Trophoblast cell (in vitro differentiated cells and primary cell): Measurements from ENCODE around the gene TNRC6C.

Source experiments
- DNase-seq, 2 donors: peaks; one replicate each; pipeline ENCODE4 v3.0.0-alpha.2; 2016
- H2AFZ ChIP-seq: 2 replicates; pipeline ENCODE4 v1.6.1; 2013; ENCODE audit warnings: low read length, moderate library complexity, mild to moderate bottlenecking; ENCODE audit not compliant: insufficient read depth, poor library complexity
- H2AK5ac ChIP-seq: 2 replicates; pipeline ENCODE4 v1.6.1; 2013; ENCODE audit warnings: mild to moderate bottlenecking, low read length
- H2BK120ac ChIP-seq: 2 replicates; pipeline ENCODE4 v1.6.1; 2013; ENCODE audit warnings: low read length, mild to moderate bottlenecking, moderate library complexity; ENCODE audit not compliant: insufficient read depth, poor library complexity
- H2BK12ac ChIP-seq: 2 replicates; pipeline ENCODE4 v1.6.1; 2013; ENCODE audit warnings: mild to moderate bottlenecking, low read length, moderate library complexity
- H2BK5ac ChIP-seq: 2 replicates; pipeline ENCODE4 v1.6.1; 2013; ENCODE audit warnings: low read length, low read depth, moderate library complexity, mild to moderate bottlenecking; ENCODE audit not compliant: poor library complexity
- H3K14ac ChIP-seq: 2 replicates; pipeline ENCODE4 v1.6.1; 2013; ENCODE audit warnings: mild to moderate bottlenecking, low read length
- H3K18ac ChIP-seq: 2 replicates; pipeline ENCODE4 v1.6.1; 2013; ENCODE audit warnings: mild to moderate bottlenecking, low read length
- H3K23ac ChIP-seq: 2 replicates; pipeline ENCODE4 v1.6.1; 2013; ENCODE audit warnings: low read length
- H3K27ac ChIP-seq: 2 replicates; pipeline ENCODE4 v1.5.1; 2013; ENCODE audit warnings: low read depth, mild to moderate bottlenecking, inconsistent platforms, low read length, moderate library complexity
- H3K27me3 ChIP-seq: 2 replicates; pipeline ENCODE4 v1.6.1; 2013; ENCODE audit warnings: inconsistent platforms, mild to moderate bottlenecking, low read length, moderate library complexity; ENCODE audit not compliant: insufficient read depth
- H3K36me3 ChIP-seq, 2 experiments: 1 replicate in 1 of 2; 2 replicates in 1 of 2; pipeline ENCODE4 v1.6.1; 2013; ENCODE audit warnings: low read length in 2 of 2, mild to moderate bottlenecking in 2 of 2, moderate library complexity in 1 of 2; ENCODE audit not compliant: insufficient read depth in 2 of 2, control insufficient read depth in 1 of 2
- H3K4ac ChIP-seq: 2 replicates; pipeline ENCODE4 v1.6.1; 2013; ENCODE audit warnings: low read depth, mild to moderate bottlenecking, low read length, moderate library complexity
- H3K4me1 ChIP-seq, 2 experiments: 1 replicate in 1 of 2; 2 replicates in 1 of 2; pipeline ENCODE4 v1.6.1; 2013; ENCODE audit warnings: low read length in 2 of 2, mild to moderate bottlenecking in 2 of 2, moderate library complexity in 1 of 2; ENCODE audit not compliant: insufficient read depth in 2 of 2, control insufficient read depth in 1 of 2
- H3K4me2 ChIP-seq: 2 replicates; pipeline ENCODE4 v1.6.1; 2013; ENCODE audit warnings: inconsistent platforms, mild to moderate bottlenecking, low read length, moderate library complexity
- H3K4me3 ChIP-seq: 2 replicates; pipeline ENCODE4 v1.5.1; 2013; ENCODE audit warnings: mild to moderate bottlenecking, low read depth, low read length, inconsistent platforms
- H3K79me1 ChIP-seq: one replicate; pipeline ENCODE4 v1.6.1; 2013; ENCODE audit warnings: low read length
- H3K79me2 ChIP-seq: 2 replicates; pipeline ENCODE4 v1.6.1; 2013; ENCODE audit warnings: low read length, mild to moderate bottlenecking; ENCODE audit not compliant: control insufficient read depth, insufficient read depth, poor library complexity
- H3K9ac ChIP-seq: 2 replicates; pipeline ENCODE4 v1.6.1; 2013; ENCODE audit warnings: mild to moderate bottlenecking, low read length
- H3K9me3 ChIP-seq: 2 replicates; pipeline ENCODE4 v1.6.1; 2013; ENCODE audit warnings: low read depth, mild to moderate bottlenecking, control low read depth, inconsistent platforms, low read length; ENCODE audit not compliant: insufficient read depth
- H4K12ac ChIP-seq: 2 replicates; pipeline ENCODE4 v1.6.1; 2013; ENCODE audit warnings: low read depth, mild to moderate bottlenecking, low read length, moderate library complexity
- H4K8ac ChIP-seq: 2 replicates; pipeline ENCODE4 v1.6.1; 2013; ENCODE audit warnings: low read depth, mild to moderate bottlenecking, low read length, moderate library complexity
- H4K91ac ChIP-seq: one replicate; pipeline ENCODE4 v1.6.1; 2013; ENCODE audit warnings: low read depth, mild to moderate bottlenecking, low read length, moderate library complexity
- WGBS: extraction: QIAGEN DNeasy Blood & Tissue Kit; methylation state at CpG from one replicate; pipeline ENCODE4 v1.1.7; 2013; ENCODE audit warnings: missing lambda C conversion rate; ENCODE audit not compliant: insufficient read length, insufficient coverage; ENCODE audit errors: extremely low coverage; 5-methylcytosine and 5-hydroxymethylcytosine counted together

Gene TNRC6C

DNA sequence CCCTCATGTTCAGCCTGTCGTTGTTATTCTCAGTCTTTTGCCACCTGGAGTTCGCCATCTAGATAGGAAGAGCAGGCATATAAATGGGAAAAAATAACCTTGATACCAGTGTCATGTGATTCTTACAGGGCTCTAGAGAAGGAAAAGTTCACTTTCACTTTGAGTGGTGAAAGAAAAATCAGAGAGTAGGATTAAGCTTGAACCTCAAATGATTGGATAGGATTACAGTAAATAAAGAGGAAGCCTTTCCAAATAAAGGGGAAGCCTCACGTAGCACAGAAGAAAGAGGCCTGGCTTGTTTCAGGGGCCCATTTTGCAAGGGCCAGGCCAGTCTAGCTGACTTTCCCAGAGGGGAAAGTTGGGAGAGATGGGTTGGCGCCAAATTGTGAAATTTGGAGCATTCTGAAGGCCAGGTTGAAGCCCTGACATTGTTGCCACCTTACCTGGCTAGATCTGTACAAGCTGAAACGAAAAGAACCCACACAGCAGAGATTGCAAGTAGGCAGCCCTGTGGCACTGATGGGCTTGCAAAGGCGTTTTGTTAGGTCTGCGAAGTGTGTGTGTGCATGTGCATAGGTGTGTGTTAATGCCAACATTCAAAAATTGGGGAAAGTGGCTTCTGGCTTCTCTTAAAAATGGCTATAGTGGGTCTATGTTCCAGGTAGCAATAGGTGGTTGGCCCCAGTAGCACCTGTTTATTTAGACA, 131.2 kb downstream of the TNRC6C start:
- H4K91ac ChIP-seq, result no peak overlapping the region
- no peak overlapping the region for H2BK12ac ChIP-seq
- H3K79me2 ChIP-seq, result no peaks in the 10 kb centered on the region
- H3K4me2 ChIP-seq, result no peak overlapping the region
- no peak overlapping the region for H4K12ac ChIP-seq
- H3K9ac ChIP-seq, result no peak overlapping the region
- H3K4ac ChIP-seq, result no peak overlapping the region
- no peak overlapping the region for H3K14ac ChIP-seq
- H3K27me3 ChIP-seq, result no peaks in the 10 kb centered on the region
- H2BK5ac ChIP-seq, result no peak overlapping the region
- H4K8ac ChIP-seq, result no peak overlapping the region
- H3K4me1 ChIP-seq, result no peaks in the 10 kb centered on the region
- H3K23ac ChIP-seq, result no peak overlapping the region
- no peak overlapping the region for H2BK120ac ChIP-seq
- no peaks in the 10 kb centered on the region for H3K79me1 ChIP-seq
- no peak overlapping the region for H3K4me3 ChIP-seq
- H3K27ac ChIP-seq, result no peak overlapping the region
- no peak overlapping the region for H2AFZ ChIP-seq
- no peak overlapping the region for H2AK5ac ChIP-seq
- no CpG with 5 or more reads among the region's 7 CpGs for WGBS
- no peaks in the 10 kb centered on the region for H3K9me3 ChIP-seq
- H3K36me3 ChIP-seq, result peaks cover 7 to 11% of the 10 kb centered on the region in 2 experiments
- DNase-seq, result no peak
- H3K18ac ChIP-seq, result no peak overlapping the region

DNA sequence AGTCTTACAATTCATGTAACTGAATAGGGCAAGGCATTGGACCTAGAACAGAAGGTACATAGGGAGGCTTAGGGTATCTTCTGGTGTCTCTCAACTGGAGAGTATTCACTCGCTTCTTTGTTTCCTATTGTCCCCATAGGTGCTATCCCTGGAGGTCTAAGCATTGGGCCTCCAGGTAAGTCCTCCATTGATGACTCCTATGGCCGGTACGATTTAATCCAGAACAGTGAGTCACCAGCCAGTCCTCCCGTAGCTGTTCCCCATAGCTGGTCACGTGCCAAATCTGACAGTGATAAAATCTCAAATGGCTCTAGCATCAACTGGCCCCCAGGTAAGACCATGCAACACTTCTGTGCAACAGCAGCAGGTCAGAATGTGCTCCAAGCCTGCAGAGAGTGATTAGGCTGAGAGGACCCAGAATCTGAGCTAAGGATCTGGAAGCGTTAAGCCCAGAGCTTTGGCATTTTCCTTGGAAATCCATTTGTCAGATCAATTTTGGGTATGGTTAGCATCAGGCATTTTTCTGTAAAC, 134.4 kb downstream of the TNRC6C start:
- no CpG with 5 or more reads among the region's 6 CpGs for WGBS

DNA sequence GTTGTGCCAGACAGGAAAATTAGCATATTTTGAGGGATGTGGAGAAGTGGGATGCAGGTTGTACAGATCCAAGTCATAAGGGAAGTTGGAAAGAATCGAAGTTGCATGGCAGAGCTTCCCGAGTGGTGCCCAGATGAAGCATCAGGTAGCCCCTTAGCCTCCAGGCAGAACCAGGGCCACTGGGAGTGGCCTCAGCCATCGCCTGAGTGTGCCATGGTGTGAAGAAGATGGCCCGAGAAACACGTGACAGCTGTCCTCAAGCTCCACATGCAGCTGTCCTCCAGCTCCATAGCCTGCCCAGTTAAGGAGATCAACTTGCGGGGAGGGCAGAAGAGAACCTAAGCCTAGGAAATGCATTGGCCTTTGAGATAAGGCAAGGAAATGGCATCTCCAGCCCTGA, 136.5 kb downstream of the TNRC6C start:
- DNase-seq, result no peak

More for the DNA sequence above, 134.4 kb downstream of the TNRC6C start:
- Histone ChIP-seq H3K9ac (no peak overlapping the region), H3K4me1 (no peaks in the 10 kb centered on the region), H2BK5ac (no peak overlapping the region), H3K27me3 (no peaks in the 10 kb centered on the region), H3K27ac (no peak overlapping the region), H3K14ac (no peak overlapping the region), H4K12ac (no peak overlapping the region), H3K23ac (no peak overlapping the region), H2AK5ac (no peak overlapping the region), H3K4me3 (no peak overlapping the region), H3K36me3 (peaks cover 7% of the 10 kb centered on the region in 2 experiments), H3K9me3 (no peaks in the 10 kb centered on the region), H4K91ac (no peak overlapping the region), H3K18ac (no peak overlapping the region), H2AFZ (no peak overlapping the region), H2BK120ac (no peak overlapping the region), H3K4me2 (no peak overlapping the region), H3K4ac (no peak overlapping the region), H2BK12ac (no peak overlapping the region), H3K79me2 (no peaks in the 10 kb centered on the region), H4K8ac (no peak overlapping the region), H3K79me1 (no peaks in the 10 kb centered on the region)
- DNase-seq, result no peak

DNA sequence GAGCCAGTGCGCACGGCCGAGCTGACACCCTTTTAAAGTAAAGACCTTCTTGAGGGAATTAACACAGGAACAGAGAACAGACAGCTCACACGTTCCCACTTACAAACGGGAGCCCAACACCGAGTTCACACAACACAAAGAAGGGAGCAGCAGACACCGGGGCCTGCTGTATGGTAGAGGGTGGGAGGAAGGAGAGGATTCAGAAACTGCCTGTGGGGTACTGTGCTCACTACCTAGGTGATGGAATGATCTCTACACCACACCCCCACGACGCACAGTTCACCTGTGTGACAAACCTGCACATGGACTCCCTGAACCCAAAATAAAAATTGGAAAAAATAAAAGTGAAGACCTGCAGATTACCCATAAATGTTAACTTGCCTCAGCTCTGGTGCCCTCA, 137.6 kb downstream of the TNRC6C start:
- Histone ChIP-seq H3K4me3 (no peak overlapping the region), H4K12ac (no peak overlapping the region), H3K4ac (no peak overlapping the region), H3K4me1 (no peaks in the 10 kb centered on the region), H3K4me2 (no peak overlapping the region), H3K27me3 (no peaks in the 10 kb centered on the region), H4K8ac (no peak overlapping the region), H3K79me1 (no peaks in the 10 kb centered on the region), H3K9me3 (peaks cover 9% of the 10 kb centered on the region), H3K36me3 (peaks cover 12 to 17% of the 10 kb centered on the region in 2 experiments), H2AFZ (no peak overlapping the region), H3K14ac (no peak overlapping the region), H3K18ac (no peak overlapping the region), H3K79me2 (no peaks in the 10 kb centered on the region), H3K27ac (no peak overlapping the region), H3K23ac (no peak overlapping the region), H2BK12ac (no peak overlapping the region), H2BK5ac (no peak overlapping the region), H2AK5ac (no peak overlapping the region), H4K91ac (no peak overlapping the region), H3K9ac (no peak overlapping the region), H2BK120ac (no peak overlapping the region)
- DNase-seq, result no peak
- no CpG with 5 or more reads among the region's 9 CpGs for WGBS

More for the DNA sequence above, 136.5 kb downstream of the TNRC6C start:
- Histone ChIP-seq H3K27ac (no peak overlapping the region), H2BK120ac (no peak overlapping the region), H3K18ac (no peak overlapping the region), H3K79me2 (no peaks in the 10 kb centered on the region), H3K4me1 (no peaks in the 10 kb centered on the region), H3K9ac (no peak overlapping the region), H2BK5ac (no peak overlapping the region), H4K12ac (no peak overlapping the region), H2AFZ (no peak overlapping the region), H3K4me2 (no peak overlapping the region), H3K36me3 (peaks cover 12 to 13% of the 10 kb centered on the region in 2 experiments), H3K4me3 (no peak overlapping the region), H2AK5ac (no peak overlapping the region), H3K27me3 (no peaks in the 10 kb centered on the region), H3K79me1 (no peaks in the 10 kb centered on the region), H3K9me3 (peaks cover 6% of the 10 kb centered on the region), H3K14ac (no peak overlapping the region), H4K8ac (no peak overlapping the region), H4K91ac (no peak overlapping the region), H3K23ac (no peak overlapping the region), H3K4ac (no peak overlapping the region), H2BK12ac (no peak overlapping the region)
- WGBS, result no CpG with 5 or more reads among the region's 6 CpGs
